CD8-positive, alpha-beta memory T cell (primary cell): ENCODE data around the gene BEST3. TPM values are rescaled to one million over a fixed set of nuclear protein-coding genes. Genes with fewer than 3 reads are reported as not detected.

Source experiments
- polyA plus RNA-seq: library from polyadenylated mRNA; unstranded; fragments of 300-500 nt; fragmentation: Illumina TruSeq; gene quantifications from one replicate; pipeline ENCODE4 v1.2.3, GENCODE V29; 2021
- total RNA-seq, 2 experiments: library from RNA; stranded (reverse); gene quantifications; one replicate each; pipeline ENCODE4 v1.2.3, GENCODE V29; 2021

Gene BEST3
- total and polyA plus RNA-seq, 3 experiments from 2014 or later: not detected

Other genes with a start within 250 kb of the BEST3 start
- 10 to 100 TPM in 1 of 2 experiments, 1 to 10 TPM in 1; 9.8 to 13.1 TPM for gene FRS2, start 228.9 kb downstream of the BEST3 start, total RNA-seq
- gene FRS2, start 228.9 kb downstream of the BEST3 start, polyA plus RNA-seq: 9.1 TPM
- 100 to 1,000 TPM; 411 to 415 TPM for gene CCT2, start 113.8 kb downstream of the BEST3 start, total RNA-seq
- 141 TPM for gene CCT2, start 113.8 kb downstream of the BEST3 start, polyA plus RNA-seq
- not detected for gene LRRC10, start 88.4 kb downstream of the BEST3 start, total RNA-seq
- not detected for gene LRRC10, start 88.4 kb downstream of the BEST3 start, polyA plus RNA-seq
- gene RAB3IP, start 39.6 kb upstream of the BEST3 start, total RNA-seq: 10 to 100 TPM; 33.8 to 39.7 TPM
- 34.0 TPM for gene RAB3IP, start 39.6 kb upstream of the BEST3 start, polyA plus RNA-seq
- not detected for gene MYRFL, start 125.9 kb upstream of the BEST3 start, total RNA-seq
- gene MYRFL, start 125.9 kb upstream of the BEST3 start, polyA plus RNA-seq: not detected